Activated naive CD4-positive, alpha-beta T cell (primary cell): ENCODE measurements around the gene NDUFV2.
"Not testable (repeated sequence)": the region's sequence is repeated elsewhere in the genome, so short reads cannot be mapped to it uniquely, and the experiment has no call there.

Experiments used
- DNase-seq, 4 experiments: peaks; one replicate each; lab custom pipeline; 2025; lab: John Stamatoyannopoulos, UW

The NDUFV2 gene

DNA sequence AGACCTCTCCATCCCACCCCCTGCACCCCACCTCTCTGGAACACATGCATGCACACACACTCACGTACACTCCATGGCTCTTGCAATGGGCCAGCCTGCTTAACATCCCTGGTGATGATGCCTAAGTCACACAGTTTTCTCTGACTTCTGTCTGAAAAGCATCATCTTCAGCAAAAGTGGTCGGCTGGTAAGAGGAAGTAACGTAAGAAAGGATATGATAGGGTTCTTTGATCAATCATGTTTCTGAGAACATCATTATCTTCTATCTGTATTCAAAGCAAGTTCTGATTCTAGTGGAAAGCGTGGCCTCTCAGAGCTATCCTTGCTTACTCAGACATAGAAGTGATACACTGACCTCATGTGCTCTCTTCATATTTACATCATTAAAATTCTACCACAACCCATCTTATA, 11.4 kb upstream of the NDUFV2 start:
- no peak for DNase-seq

DNA sequence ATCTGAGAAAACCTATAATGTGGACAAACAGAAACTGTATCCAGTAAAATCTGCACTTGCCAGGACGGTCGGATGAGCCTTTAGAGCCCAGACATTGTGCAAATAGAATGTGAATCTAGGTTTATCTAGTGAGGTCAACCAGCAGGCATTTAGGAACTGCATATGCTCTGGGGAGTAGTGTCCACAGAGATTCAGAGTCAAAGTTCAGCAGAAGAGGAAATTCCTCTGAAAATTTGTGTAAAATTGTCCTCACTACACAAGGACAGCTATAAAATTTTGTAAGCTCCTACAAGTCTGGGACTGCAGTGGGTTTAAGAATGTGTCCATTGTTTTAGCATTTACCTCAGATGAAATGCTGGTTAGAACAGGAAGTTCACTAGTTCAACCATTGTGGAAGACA, 9.8 kb upstream of the NDUFV2 start:
- DNase-seq: no peak

DNA sequence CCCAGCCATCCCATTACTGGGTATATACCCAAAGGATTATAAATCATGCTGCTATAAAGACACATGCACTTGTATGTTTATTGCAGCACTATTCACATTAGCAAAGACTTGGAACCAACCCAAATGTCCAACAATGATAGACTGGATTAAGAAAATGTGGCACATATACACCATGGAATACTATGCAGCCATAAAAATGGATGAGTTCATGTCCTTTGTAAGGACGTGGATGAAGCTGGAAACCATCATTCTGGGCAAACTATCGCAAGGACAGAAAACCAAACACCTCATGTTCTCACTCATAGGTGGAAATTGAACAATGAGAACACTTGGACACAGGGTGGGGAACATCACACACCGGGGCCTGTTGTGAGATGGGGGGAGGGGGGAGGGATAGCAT, 9.4 kb upstream of the NDUFV2 start:
- DNase-seq: not testable (repeated sequence)

DNA sequence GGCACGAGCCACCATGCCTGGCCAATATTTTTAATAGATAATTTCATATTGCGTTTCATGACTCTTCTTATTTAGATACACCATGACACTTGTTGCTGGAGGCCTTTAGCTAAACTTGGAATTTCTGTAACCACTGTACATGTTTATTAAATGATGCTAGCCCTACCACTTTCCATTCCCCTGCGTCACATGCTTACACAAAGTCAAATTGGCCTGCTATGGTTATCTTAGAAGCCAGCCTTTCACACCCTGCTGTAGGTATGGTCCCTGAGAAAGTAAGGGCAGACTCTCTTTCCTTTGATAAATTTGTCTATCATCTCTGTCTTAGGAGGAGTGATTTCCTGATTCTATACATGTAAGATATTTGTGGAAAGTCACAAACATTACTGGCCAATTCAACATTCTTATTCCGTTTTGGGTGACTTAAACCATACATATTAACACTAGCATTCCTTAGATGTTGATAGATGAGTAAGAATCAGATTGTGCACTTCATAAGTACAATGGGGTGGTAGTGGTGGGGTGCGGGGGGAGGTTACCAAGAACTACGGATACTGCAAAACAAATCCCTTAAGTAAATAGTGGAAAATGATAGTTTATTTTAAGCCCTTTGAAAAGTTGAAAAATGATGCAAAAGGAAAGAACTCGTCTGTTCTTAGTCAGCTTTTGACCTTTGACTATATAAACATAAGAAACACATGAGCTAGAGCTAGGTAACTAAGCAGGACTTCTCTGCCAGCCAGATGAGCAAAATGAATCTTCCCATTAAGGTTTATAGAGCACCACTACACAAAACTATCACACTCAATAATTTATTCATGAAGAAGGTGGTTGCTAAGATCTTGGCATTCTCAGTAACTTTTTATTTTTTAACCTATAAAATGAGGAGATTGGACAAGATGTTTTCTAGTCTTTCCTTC, 7.9 kb upstream of the NDUFV2 start:
- no peak for DNase-seq

DNA sequence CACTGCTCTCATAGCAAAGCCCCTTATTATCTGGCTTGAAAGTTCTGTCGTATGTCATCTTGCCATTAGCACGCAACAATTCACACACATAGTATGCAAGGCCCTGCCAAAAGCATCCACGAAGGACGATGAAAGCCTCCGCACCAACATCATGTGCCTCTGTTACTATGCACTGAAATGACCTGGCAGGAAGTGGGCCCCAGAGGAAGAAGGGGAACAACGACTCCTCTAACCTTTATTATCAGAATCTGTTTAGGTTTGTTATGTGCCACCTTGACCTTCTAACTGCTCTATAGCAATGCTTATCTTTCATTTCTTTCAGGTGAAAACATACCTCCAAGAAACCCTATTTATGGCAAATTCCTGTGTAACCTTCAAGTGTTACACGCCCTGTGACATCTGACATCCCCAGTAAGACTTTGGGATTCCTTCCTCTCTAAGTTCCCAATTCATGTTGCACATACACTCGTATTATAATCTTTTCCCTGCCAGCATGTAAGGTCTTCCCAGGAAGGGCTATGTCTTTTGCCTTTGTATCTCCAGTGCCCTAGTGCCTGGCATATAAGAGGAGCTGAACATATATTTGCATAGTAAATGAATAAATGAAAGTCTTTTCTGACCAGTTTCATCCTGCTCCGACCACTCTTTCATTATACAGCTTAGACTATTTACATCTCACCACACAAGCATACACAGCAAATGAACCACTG, 7.0 kb upstream of the NDUFV2 start:
- DNase-seq: peak in 3 of 4 experiments; percentile 2 to 23 (median 20)

DNA sequence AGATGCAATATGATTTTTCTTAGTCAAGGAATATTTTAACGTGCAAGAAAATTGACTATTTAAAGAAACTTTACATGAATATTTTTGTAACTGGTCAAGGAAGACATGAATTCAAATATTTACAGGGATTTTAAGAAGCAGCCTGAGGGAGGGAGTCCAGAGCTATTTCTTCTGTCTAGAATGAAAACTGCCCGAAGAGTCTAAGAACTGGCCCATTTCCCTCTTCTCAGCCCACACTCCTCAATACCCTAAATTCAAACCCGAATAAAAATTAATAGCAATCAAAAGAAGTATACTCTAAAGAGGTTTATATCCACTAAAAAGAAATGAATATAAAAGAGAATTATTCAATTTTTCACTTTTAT, 6.5 kb upstream of the NDUFV2 start:
- no peak for DNase-seq

DNA sequence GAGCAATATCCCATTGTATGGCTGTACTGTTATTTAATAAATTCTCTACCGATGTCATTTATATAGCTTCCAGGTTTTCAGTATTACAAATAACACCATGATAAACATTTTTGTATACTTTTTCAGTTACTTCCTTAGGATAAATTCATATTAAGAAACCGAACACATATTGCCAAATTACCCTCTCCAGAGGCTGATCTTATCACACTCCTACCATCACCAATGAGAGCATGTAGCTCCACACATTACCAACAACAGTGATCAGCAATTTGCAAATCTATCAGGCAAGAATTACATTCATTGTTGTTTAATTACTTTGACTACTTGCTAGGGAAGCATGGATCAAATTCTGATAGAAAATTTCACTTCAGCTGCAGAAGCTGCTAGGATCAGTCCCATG, 5.8 kb upstream of the NDUFV2 start:
- DNase-seq: no peak

DNA sequence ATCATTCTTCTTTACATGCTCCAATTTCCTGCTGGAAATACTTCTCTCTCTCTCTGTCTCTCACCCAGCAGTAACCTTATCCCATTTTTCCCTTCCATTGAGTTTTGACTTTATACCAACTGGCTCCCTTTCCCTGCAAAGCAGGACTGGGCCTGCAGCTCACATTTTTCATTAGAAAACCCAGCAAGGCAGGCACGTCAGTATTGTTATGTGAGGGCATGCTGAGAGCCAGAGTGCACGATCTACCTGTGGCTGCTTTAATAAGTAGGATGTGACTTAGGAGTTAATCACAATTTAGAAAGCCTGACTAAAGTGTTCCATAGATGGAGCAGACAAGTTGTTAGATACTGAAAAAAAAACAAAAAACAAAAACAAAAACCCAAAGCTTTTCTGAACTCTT, 5.2 kb upstream of the NDUFV2 start:
- DNase-seq: no peak

DNA sequence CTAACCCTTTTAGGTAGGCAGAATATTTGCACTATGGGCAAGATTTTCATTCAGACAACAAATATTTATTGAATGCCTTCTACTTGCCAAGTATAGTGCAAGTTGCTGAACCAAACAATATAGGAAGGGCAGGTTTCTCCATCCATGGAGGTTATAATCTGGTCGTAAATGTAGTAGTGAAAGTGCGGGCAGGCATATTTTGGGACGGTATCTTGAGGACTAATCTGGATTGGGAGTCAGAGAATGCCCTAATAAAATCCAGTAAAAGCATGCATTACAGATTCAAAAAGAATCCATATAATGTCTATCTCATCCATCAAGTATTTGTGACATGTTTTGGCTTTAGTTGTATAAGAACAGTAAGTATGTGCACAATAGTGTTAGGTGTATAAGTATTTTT, 1.7 kb upstream of the NDUFV2 start:
- DNase-seq: no peak

DNA sequence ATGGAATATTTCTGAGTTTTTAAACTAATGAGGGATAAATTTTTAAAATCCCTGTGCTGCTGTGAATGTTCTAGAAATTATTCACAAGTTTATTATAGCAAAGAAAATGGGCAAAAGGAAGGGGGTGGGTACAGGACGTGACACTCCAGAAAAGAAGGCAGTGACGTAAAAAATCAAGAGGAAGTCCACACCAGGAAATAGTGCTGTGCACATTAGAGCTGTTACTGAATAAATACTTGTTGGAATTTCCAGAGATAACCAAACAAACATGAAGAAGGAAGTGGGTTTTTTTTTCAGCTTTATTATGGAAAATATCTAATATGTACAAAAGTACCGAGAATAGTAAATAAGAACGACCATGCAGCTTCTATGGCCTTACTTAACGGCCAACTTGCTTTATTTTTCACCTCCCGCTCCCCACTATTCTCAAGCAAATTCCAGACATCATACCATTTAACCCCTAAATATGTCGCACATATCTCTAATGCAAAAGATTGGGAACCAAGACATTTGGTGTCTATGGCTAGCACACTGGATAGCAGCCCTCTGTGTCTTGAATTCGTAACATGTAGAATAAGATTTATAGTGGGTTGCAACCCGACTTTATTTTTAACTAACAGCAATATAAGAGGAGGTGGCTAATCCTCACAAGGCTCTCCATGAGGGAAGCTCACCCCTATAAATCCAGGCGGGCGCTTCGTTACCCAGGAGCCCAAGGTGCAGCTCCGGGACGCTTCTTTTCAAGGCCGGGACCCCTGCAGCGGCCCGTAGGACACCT, 580 bp upstream of the NDUFV2 start:
- no peak for DNase-seq

DNA sequence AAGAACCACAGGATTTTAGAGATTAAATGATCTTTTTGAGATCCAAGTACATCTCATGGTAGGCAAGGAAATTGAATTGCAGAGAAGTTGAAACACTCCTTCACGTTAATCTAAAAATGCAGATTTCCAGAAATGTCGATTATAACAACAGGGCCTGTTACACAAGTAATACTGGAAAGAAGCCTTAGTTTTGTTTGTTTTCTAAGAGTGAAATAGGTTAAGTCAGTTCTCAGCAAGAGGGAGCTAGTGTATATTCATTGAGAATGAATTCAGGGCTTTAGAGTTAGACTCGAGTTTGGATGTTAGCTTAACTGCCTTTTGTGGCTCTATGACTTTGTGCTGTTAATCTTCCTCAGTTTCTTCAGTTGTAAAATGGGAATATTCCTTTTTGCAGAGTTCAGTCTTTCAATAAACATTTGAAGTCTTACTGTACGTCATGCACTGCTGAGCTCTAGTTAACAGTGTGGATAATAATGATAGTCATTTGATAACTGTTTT, 926 bp downstream of the NDUFV2 start:
- DNase-seq: no peak

DNA sequence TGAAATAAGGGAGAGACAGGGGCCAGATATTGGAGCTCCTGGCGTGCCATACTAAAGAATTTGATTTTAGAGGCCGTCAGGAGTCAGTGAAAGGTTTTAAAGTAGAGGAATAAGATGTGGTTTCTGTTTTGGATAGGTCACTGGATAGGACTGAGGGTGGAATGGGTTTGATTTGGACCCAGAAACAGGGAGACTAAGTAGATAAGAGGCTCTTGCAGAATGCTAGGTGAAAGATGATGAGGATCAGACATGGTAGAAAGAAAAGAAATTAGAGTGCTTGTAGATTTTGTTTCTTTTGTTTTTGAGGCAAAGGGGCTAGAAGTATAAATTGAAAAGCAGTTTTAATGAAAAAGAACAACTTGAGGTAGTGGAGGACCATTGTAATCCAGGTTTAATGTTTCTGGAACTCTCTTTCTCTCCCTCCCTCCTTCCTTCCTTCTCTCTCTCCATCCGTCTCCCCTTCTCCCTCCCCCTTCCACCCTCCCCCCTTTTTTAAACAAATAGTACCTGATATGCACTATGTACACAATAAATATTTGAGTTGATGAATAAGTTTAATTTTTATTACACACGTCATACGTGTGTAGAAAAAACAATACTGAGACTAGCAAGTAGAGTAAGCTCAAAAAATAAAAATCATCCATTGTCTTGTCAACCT, 1.9 kb downstream of the NDUFV2 start:
- no peak for DNase-seq

DNA sequence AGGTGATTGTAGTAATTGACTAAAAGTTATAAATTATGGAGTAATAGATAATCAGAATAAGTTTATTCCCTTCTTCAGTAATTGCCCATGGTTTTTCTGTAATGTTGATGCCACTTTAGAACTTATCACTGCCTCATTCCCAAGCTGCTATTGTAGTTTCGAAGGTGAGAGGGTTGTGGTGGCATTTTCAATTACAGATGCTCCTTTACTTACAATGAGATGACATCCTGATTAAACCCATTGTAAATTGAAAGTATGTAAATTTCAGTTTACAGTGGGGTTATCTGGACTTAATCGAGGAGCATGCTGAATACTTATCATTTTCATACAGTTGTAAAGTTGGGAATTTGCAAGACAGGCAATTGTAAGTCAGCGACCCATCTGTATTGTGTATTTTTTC, 2.9 kb downstream of the NDUFV2 start:
- no peak for DNase-seq

DNA sequence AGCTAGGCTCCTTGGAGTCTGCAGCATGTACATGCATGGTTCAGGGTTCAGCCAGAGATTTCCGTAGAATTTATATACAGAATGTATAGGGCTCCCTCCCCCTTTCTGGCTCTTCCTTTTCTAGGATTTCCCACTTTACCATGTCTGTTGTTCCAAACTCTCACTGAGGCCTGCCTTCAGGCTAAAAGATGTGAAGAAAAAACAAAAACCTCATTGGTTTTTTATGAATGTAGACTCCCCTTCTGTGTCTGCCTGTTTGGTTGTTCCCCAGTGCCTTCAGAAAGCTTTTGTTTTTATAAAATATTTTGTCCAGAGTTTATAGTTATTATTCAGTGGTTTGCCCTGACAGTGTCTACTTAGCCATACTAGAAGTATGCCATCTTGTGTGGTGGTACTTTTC, 3.6 kb downstream of the NDUFV2 start:
- DNase-seq: no peak

DNA sequence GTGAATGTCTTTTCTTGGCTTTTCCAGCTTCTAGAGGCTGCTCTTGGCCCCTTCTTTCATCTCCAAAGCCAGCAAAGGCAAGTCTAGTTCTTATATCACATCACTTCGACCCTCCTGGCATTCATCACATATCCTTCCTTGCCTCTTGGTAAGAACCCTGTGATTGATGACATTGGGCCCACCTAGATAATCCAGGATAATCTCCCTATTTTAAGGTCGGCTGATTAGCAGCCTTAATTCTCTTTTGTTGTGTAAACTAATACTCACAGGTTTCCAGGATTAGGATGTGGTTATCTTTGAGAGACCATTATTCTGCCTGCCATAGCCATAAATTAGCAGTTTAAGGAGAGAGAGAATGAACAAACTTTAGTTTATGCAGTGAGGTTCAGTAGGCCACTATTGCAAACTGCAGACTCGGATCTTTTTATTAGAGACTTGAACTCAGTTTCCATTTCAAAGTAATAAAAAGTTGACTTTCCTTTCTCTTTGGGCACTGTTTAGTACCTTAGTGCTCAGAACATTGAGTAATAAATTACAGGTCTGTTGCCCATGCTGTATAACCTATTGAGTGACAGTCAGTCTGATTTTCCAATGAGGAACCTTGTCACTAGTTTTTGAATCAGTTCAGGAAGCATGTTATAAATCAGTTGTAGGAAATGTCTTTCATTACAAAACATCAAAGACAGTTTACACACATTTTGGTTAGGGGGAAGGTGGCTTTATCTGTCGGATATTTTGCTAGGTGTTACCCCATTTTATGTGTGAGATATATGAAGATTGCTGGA, 4.5 kb downstream of the NDUFV2 start:
- no peak for DNase-seq

DNA sequence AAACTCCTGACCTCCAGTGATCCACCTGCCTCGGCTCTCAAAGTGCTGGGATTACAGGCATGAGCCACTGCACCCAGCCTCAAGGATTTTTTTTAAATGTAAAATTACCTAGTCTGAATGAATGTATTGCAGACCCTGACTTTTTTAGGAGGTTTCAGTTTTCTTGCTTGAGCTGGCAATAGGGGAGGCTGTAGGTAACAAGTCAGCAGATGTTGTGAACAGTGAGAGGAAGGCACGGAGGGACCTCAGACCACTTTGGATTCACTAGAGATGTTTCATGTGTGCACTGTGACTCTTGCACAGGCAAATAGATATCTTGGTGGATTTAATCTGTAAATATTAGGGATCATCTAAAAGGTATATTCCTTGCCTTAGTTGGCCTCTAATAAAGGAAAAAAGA, 6.4 kb downstream of the NDUFV2 start:
- no peak for DNase-seq

DNA sequence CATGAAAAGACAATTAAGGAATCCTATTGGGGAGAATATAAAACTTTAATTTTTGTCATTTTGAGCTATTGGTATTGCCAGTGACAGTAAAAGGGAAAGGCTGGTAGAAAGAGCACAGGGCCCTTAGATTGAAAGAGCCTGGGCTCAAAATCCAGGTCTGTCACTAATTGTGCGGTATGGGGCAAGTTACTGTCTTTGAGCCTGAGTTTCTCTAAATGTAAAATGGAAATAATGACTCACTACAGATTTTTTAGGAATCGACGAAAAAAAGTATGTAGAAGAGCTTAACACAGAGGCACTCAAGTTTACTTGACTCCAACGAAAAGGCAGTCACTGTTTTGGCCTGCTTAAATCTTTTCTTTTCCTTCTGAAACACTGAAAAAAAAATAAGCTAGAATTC, 7.0 kb downstream of the NDUFV2 start:
- DNase-seq: no peak

DNA sequence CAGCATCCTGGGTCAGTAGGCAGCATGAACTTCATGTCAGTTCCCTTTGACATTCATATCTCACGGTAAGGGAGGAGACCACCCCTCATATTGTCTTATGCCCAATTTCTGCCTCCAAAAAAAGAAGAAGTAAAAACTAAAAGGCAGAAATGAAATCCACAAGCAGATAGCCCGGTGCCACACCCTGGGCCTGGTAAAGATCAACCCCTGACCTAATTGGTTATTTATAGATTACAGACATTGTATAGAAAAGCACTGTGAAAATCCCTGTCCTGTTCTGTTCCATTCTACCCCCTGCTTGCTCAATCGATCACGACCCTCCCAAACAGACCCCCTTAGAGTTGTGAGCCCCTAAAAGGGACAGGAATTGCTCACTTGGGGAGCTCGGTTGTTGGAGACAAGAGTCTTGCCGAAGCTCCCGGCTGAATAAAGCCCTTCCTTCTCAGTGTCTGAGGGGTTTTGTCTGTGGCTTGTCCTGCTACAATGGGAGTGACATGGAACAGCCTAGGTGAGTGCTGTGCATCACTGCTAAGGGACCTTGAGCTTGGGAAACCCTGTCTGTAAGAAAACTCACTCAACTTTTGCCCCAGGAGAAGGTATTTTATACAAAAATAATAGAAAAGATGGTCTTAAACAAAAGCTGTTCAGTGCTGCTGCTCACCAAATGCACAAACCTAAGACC, 11.1 kb downstream of the NDUFV2 start:
- no peak for DNase-seq

DNA sequence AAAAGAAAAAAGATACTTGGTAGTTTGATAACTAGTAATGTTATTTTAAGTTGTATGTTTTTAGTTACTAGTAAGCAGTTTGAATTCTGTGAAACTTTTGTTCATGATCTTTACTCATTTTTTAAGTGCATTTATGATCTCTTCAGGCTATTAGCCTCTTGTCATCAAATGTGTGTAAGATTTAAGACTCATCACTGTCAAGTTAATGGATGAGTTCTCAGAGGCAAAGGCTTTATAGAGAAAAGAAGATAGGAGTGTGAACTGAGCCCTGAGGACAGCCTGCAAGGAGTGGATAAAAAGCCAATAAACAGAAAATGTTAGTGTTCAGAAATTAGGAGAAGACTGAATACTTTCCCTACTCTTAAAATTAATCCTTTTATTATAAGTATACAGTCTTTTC, 13.5 kb downstream of the NDUFV2 start:
- no peak for DNase-seq

DNA sequence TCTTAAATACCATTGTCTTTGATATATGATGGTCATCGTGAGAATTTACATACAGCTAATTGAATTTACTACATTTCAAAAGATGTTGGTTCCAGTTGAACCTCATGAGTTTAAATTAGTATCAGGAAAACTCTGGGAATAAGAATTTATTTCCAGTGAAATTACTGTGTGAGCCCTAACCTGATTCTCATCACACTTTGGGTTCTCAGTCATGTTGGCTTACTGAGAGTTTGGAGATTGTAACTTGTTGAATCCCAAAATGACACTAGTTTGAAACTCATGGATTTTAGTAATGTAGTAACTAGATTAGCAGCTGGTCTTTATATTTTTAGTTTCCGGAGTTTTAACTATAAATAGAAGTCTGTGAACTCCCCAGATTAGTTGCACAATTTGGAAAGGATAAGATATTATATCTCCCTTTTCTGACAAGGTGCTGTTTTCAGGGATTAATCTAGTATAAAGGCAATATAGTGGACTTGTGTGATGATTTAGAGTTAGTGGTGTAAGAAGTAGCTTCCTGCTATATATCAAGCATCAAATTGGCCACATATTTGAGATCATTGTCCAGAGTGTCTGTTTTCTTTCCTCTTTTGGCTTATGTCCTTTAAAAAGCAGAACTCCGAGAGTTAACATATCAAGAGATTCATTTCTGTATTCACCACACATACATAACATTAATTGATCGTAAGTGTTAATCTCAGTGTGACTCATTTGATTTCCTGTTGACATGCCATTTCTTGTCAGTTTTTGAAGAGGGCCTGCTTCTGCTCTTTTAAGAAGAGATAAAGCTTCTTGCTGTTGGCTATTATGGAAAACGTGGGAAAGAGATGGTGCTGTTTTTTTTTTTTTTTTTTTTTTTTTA, 15.7 kb downstream of the NDUFV2 start:
- no peak for DNase-seq
